Astrocyte (in vitro differentiated cells and primary cell): ENCODE results near the gene PCDHB14.

Experiments used
- CTCF ChIP-seq: IDR thresholded peaks from 2 replicates; pipeline ENCODE4 v1.5.1; 2011; ENCODE audit warnings: low read depth, mild to moderate bottlenecking, inconsistent platforms, low read length, moderate library complexity; ENCODE audit not compliant: insufficient read depth
- EZH2 ChIP-seq: IDR thresholded peaks from 2 replicates; pipeline ENCODE4 v1.6.1; 2012; ENCODE audit warnings: mild to moderate bottlenecking, low read length, inconsistent platforms; ENCODE audit not compliant: insufficient read depth

GRCh38 chr5:141236516-141237313 is 13.6 kb downstream of the PCDHB14 start:
- TF ChIP-seq CTCF (no peak), EZH2 (no peak)
